ENCODE results near the gene RHOBTB3. TPM values are rescaled to one million over a fixed set of nuclear protein-coding genes. Genes with fewer than 3 reads are reported as not detected.

Gene RHOBTB3
- total and polyA plus RNA-seq, 11 donors = 24.3 to 116 (median 82.1) TPM

DNA sequence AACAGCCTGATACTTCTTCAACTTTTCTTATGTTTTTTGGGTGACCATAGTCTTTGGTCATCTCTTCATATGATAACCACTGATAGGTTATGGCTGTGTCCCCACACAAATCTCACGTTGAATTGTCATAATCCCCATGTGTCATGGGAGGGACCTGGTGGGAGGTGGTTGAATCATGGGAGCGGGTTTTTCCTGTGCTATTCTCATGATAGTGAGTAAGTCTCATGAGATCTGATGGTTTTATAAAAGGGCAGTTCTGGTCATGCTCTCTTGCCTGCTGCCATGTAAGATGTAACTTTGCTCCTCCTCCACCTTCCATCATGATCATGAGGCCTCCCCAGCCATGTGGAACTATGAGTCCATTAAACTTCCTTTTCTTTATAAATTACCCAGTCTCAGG lies 8.7 kb downstream of the RHOBTB3 start:
- H3K4me1 ChIP-seq = peaks cover 0 to 41% (median 22%) of the 10 kb centered on the region in 12 donors
- H3K27me3 ChIP-seq = no peaks in the 10 kb centered on the region
- no peak overlapping the region for H3K27ac ChIP-seq
- TF ChIP-seq, protein P1, sequence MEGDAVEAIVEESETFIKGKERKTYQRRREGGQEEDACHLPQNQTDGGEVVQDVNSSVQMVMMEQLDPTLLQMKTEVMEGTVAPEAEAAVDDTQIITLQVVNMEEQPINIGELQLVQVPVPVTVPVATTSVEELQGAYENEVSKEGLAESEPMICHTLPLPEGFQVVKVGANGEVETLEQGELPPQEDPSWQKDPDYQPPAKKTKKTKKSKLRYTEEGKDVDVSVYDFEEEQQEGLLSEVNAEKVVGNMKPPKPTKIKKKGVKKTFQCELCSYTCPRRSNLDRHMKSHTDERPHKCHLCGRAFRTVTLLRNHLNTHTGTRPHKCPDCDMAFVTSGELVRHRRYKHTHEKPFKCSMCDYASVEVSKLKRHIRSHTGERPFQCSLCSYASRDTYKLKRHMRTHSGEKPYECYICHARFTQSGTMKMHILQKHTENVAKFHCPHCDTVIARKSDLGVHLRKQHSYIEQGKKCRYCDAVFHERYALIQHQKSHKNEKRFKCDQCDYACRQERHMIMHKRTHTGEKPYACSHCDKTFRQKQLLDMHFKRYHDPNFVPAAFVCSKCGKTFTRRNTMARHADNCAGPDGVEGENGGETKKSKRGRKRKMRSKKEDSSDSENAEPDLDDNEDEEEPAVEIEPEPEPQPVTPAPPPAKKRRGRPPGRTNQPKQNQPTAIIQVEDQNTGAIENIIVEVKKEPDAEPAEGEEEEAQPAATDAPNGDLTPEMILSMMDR (IDR thresholded peaks at IDR 0.05) = no peak
- TF ChIP-seq POLR2A (IDR thresholded peaks at IDR 0.05) = no peak
- ATAC-seq (no peak), DNase-seq (no peak)
- H3K9me3 ChIP-seq = no peaks in the 10 kb centered on the region
- intact Hi-C loops (cut with DNase I) = loop anchor here in 2 of 10 donors (5.0 kb wide), 1 partner anchor 32 kb away; no protein-coding TSS in a partner anchor
- peaks cover 0 to 63% (median 19%) of the 10 kb centered on the region in 9 donors for H3K36me3 ChIP-seq
- H3K4me3 ChIP-seq = no peak overlapping the region
- WGBS, 4 donors = 86 to 94% (median 91%) methylated on average over 2 of the region's 2 CpGs

- intact Hi-C loops (cut with DNase I) = no loop called here
- TF ChIP-seq, protein P1 (IDR thresholded peaks at IDR 0.05) = no peak
- no peak for TF ChIP-seq POLR2A (IDR thresholded peaks at IDR 0.05)
- DNase-seq (no peak), ATAC-seq (no peak)
- WGBS, 4 donors = 80 to 91% (median 85%) methylated on average over 4 of the region's 4 CpGs
- Histone ChIP-seq H3K36me3 (peaks cover 0 to 68% (median 26%) of the 10 kb centered on the region in 9 donors), H3K27me3 (no peaks in the 10 kb centered on the region), H3K4me3 (no peak overlapping the region), H3K9me3 (no peaks in the 10 kb centered on the region), H3K4me1 (peaks cover 0 to 26% (median 17%) of the 10 kb centered on the region in 12 donors), H3K27ac (no peak overlapping the region)
These were observed 10.3 kb downstream of the RHOBTB3 start for GRCh38 chr5:95741458-95741857.

DNA sequence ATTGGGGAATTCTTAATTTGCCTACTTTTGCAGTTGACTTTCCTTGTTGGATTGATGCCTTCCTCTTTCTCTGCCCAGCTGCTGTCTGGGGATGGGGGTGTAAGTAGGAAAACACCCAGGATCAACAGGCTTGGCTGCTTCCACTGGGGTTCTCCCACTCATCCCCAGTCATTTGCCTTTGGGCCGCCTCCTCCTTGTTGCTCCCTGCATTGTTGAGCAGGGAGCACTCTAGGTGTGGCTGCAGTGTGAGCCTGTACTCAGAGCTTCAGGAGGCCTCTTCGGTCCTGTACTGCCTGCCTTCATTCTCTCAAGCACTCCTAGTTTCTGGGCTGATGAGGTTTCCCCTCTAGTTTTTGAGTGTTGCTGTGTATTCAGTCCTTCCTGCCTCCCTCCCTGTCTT lies 12.1 kb downstream of the RHOBTB3 start:
- DNase-seq (peak in 1 of 5 donors; percentile 39), ATAC-seq (peak in 3 of 4 donors; percentile 34 to 62 (median 42))
- TF ChIP-seq, protein P1 (IDR thresholded peaks at IDR 0.05) = no peak
- no peak for TF ChIP-seq POLR2A (IDR thresholded peaks at IDR 0.05)
- 69 to 87% (median 77%) methylated on average over 2 of the region's 2 CpGs for WGBS, 4 donors
- no peaks in the 10 kb centered on the region for H3K27me3 ChIP-seq
- intact Hi-C loops (cut with DNase I) = no loop called here
- H3K9me3 ChIP-seq = no peaks in the 10 kb centered on the region
- no peak overlapping the region for H3K4me3 ChIP-seq
- peaks cover 0 to 26% (median 5%) of the 10 kb centered on the region in 12 donors for H3K4me1 ChIP-seq
- peaks cover 0 to 58% (median 21%) of the 10 kb centered on the region in 9 donors for H3K36me3 ChIP-seq
- no peak overlapping the region for H3K27ac ChIP-seq

- DNase-seq (no peak), ATAC-seq (peak in 2 of 4 donors; percentile 4 to 24)
- H3K27me3 ChIP-seq = no peaks in the 10 kb centered on the region
- peaks cover 0 to 27% (median 2%) of the 10 kb centered on the region in 12 donors for H3K4me1 ChIP-seq
- H3K9me3 ChIP-seq = no peaks in the 10 kb centered on the region
- H3K27ac ChIP-seq = no peak overlapping the region
- H3K36me3 ChIP-seq = peaks cover 0 to 58% (median 19%) of the 10 kb centered on the region in 9 donors
- TF ChIP-seq, protein P1 (IDR thresholded peaks at IDR 0.05) = no peak
- intact Hi-C loops (cut with DNase I) = no loop called here
- 93 to 100% (median 98%) methylated on average over 1 of the region's 1 CpG for WGBS, 4 donors
- H3K4me3 ChIP-seq = no peak overlapping the region
These were observed 12.7 kb downstream of the RHOBTB3 start for GRCh38 chr5:95743877-95744276.
